ENCODE results near the gene SHISA5. TPM values are rescaled to one million over a fixed set of nuclear protein-coding genes. Genes with fewer than 3 reads are reported as not detected.
"Not testable (repeated sequence)": the region's sequence is repeated elsewhere in the genome, so short reads cannot be mapped to it uniquely, and the experiment has no call there.

SHISA5 gene
- total RNA-seq, 1 donor: 107 TPM

- no peak for TF ChIP-seq CTCF (IDR thresholded peaks at IDR 0.05; ENCODE audit: insufficient read depth, low read length)
- no peak for DNase-seq (ENCODE audit: low read depth)
- peak overlapping the region; percentile 66 for H3K4me3 ChIP-seq (ENCODE audit: low read depth, low read length)
These were observed 36.9 kb downstream of the SHISA5 start for GRCh38 chr3:48467110-48467454.

- DNase-seq (ENCODE audit: low read depth): no peak
These were observed 37.4 kb downstream of the SHISA5 start for GRCh38 chr3:48466386-48467109.

DNA sequence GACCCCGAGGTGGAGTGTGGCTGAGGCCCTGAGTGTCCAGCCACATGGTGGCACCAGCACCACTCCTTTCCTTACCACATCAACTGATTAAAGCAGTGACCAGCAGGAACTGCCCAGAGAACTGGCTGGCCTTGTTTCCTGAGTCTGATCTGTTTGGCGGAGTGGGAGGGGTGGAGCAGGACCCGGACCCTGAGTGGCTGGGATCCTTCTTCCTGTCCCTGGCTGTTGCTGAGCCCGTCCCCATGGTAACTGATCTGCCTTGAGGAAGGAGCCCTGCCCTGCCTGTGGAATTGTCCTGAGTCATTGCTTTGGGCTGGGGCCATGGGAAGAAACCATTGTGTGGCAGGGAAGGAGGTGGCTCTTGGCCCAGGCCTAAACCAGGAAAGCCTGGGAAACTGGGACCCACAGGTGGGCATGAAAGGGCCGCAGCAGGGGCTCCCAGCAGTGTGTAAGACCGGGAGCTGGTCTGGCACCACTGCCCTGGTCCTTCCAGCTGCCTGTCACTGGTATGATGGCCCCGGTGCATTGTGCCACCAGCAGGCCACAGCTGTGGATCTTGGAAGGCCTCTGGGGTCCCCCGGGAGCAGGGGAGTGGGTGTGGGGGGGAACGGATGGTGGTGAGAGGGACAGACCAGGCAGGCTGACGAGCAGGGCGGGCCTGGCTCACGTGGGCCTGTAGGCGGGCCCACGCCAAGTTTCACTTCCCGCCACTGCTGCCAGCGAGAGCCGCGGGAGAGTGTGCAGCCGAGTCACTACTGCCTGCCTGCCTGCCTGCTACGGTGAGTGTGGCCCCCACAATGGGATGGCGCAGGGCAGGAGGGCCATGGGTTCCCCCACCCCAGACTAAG lies 38.2 kb downstream of the SHISA5 start:
- peak; percentile 100 for DNase-seq (ENCODE audit: low read depth)
- H3K4me3 ChIP-seq (ENCODE audit: low read depth, low read length): peak overlapping the region; percentile 66
- TF ChIP-seq CTCF (IDR thresholded peaks at IDR 0.05; ENCODE audit: insufficient read depth, low read length): peak; percentile 72

More at GRCh38 chr3:48466386-48467109, 37.4 kb downstream of the SHISA5 start:
- TF ChIP-seq CTCF (IDR thresholded peaks at IDR 0.05; ENCODE audit: insufficient read depth, low read length): no peak
- H3K4me3 ChIP-seq (ENCODE audit: low read depth, low read length): peak overlapping the region; percentile 66

- no peak for DNase-seq (ENCODE audit: low read depth)
- TF ChIP-seq CTCF (IDR thresholded peaks at IDR 0.05; ENCODE audit: insufficient read depth, low read length): no peak
These were observed 38.8 kb downstream of the SHISA5 start for GRCh38 chr3:48465237-48465530.

GRCh38 chr3:48464713-48465221 lies 39.2 kb downstream of the SHISA5 start:
- no peak for TF ChIP-seq CTCF (IDR thresholded peaks at IDR 0.05; ENCODE audit: insufficient read depth, low read length)
- DNase-seq (ENCODE audit: low read depth): no peak
- H3K4me3 ChIP-seq (ENCODE audit: low read depth, low read length): no peak overlapping the region

More at GRCh38 chr3:48465237-48465530, 38.8 kb downstream of the SHISA5 start:
- H3K4me3 ChIP-seq (ENCODE audit: low read depth, low read length): peak overlapping the region; percentile 9

- no peak for DNase-seq (ENCODE audit: low read depth)
- H3K4me3 ChIP-seq (ENCODE audit: low read depth, low read length): no peak overlapping the region
- TF ChIP-seq CTCF (IDR thresholded peaks at IDR 0.05; ENCODE audit: insufficient read depth, low read length): no peak
These were observed 40.3 kb downstream of the SHISA5 start for GRCh38 chr3:48463703-48464102.

- H3K4me3 ChIP-seq (ENCODE audit: low read depth, low read length); DNase-seq (ENCODE audit: low read depth): not testable (repeated sequence)
These were observed 42.2 kb downstream of the SHISA5 start for GRCh38 chr3:48461767-48462166.
